ENCODE data around the gene U2SURP.

GRCh38 chr3:143099690-143100089 is 98.3 kb downstream of the U2SURP start:
- TF ChIP-seq CTCF (IDR thresholded peaks at IDR 0.05; ENCODE audit: insufficient read depth, low read length, poor library complexity, severe bottlenecking), result no peak
- no peak for TF ChIP-seq EZH2phosphoT487 (conservative IDR thresholded peaks at IDR 0.05; ENCODE audit: low read length)

Data from SU-DHL-6 (cell line).